GM18505 (cell line): ENCODE results near the gene CNRIP1.

Experiments
- ATAC-seq: cut with Tn5 transposase; IDR thresholded peaks from one replicate; pipeline ENCODE4 v1.9.1; 2021; ENCODE audit not compliant: unreplicated experiment
- POLR2A ChIP-seq: IDR thresholded peaks from 4 replicates; pipeline ENCODE4 v1.6.1; 2011; ENCODE audit warnings: borderline replicate concordance; ENCODE audit not compliant: insufficient read depth, insufficient read length; ENCODE audit errors: extremely low read depth

Gene CNRIP1

GRCh38 chr2:68292108-68292710, 27.5 kb downstream of the CNRIP1 start:
- no peak for TF ChIP-seq POLR2A
- ATAC-seq, result no peak

DNA sequence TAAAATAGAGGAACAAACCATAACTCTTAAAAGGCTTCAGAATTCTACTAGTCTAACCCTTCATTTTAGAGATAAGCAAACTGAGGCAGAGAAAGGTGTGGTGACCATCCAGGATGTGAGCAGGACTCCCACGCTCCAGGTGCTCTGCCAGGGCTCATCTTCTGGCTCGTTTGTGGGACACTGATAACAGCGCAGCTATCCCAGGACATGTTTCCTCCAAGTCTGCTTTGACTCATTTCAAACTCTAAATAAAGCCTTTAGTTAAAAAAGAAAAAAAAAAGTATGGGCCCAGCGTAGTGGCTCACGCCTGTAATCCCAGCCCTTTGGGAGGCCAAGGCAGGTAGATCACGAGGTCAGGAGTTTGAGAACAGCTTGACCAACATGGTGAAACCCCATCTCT, 28.4 kb downstream of the CNRIP1 start:
- TF ChIP-seq POLR2A, result no peak
- no peak for ATAC-seq

- ATAC-seq, result no peak
- no peak for TF ChIP-seq POLR2A
These were observed 28.8 kb downstream of the CNRIP1 start for GRCh38 chr2:68290901-68291300.

DNA sequence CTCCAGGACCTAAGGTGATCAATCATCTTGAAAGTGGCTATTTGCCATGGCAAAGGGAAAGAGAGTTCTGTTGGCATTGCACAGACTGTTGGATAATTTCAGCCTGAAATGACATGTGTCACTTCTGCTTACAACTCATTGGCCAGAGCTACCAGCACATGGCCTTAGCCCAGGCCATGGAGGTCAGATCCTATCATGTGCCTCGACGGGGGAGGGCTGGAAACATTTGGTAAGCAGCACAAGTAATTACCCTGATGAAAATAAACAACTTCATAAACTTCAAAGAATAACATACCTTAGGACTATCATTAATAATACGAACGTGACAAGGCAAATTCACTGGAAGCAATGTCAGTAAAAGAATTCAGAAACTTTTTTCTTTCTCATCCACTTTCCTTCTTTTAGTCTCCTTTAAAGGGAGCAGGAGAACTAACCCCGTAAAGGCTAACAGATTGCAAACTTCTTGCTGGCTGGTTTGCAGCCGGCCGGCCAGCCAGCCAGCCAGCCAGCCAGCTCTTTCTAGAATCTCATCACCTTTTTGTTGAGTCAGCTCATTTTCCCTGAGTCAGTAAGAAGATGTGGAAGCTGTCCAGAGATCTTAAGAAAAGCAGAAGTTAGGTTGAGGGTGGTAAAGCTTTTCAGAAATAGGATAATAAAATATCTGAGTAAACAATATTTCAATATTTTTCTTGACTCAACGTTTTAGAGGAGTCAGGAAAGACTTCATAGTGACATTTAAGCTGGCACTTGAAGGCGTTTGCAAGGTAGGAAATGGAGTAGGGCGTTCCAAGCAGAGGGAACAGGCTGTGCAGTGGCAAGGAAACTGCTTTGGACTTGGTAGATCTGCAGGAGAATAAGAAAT, 31.9 kb downstream of the CNRIP1 start:
- no peak for ATAC-seq
- no peak for TF ChIP-seq POLR2A

GRCh38 chr2:68284896-68285295, 34.9 kb downstream of the CNRIP1 start:
- TF ChIP-seq POLR2A, result no peak
- no peak for ATAC-seq

- no peak for ATAC-seq
- no peak for TF ChIP-seq POLR2A
These were observed 36.3 kb downstream of the CNRIP1 start for GRCh38 chr2:68283419-68283812.

GRCh38 chr2:68282811-68283418, 36.8 kb downstream of the CNRIP1 start:
- no peak for TF ChIP-seq POLR2A
- ATAC-seq, result no peak

GRCh38 chr2:68280796-68281195, 39.0 kb downstream of the CNRIP1 start:
- no peak for TF ChIP-seq POLR2A
- no peak for ATAC-seq

DNA sequence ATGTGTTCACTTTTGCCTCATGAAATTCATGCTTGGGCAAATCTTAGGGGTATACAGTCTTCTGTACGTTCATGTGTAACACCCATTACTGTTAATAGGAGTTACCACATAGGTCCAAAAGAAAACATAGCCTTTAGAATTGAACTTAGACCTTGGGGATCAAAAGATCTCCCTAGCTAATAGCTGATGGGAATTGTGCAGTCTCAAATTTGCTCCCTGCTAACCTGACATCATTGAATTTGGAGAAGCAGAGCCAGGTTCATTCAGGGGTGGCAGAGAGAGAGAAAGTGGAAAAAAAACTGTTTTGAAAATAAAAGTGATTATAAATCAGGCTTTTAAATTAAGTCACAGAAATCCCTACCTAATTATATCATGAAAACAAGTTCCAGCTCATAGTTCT, 39.4 kb downstream of the CNRIP1 start:
- no peak for TF ChIP-seq POLR2A
- ATAC-seq, result no peak

GRCh38 chr2:68279691-68280090, 40.1 kb downstream of the CNRIP1 start:
- ATAC-seq, result no peak

DNA sequence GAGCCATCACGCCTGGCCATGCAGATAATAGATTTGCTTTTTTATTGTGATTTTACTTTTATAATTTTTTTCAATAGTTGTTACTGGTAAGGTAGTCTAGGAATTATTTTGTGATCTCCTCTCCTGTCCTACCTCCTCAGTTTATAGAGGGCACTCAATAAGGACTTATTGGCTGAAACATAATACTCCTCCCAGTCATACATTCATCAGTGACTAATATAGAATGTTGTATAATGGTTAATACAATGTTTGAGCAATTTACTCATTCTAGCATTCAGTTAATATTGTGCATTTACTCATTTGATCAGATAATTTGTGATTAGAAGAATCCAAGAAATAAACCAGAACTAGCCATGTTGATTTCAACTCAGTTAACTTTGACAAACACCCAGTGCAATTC, 41.6 kb downstream of the CNRIP1 start:
- TF ChIP-seq POLR2A, result no peak
- ATAC-seq, result no peak

More at GRCh38 chr2:68279691-68280090, 40.1 kb downstream of the CNRIP1 start:
- TF ChIP-seq POLR2A, result no peak

- no peak for ATAC-seq
- no peak for TF ChIP-seq POLR2A
These were observed 45.7 kb downstream of the CNRIP1 start for GRCh38 chr2:68274022-68274421.

DNA sequence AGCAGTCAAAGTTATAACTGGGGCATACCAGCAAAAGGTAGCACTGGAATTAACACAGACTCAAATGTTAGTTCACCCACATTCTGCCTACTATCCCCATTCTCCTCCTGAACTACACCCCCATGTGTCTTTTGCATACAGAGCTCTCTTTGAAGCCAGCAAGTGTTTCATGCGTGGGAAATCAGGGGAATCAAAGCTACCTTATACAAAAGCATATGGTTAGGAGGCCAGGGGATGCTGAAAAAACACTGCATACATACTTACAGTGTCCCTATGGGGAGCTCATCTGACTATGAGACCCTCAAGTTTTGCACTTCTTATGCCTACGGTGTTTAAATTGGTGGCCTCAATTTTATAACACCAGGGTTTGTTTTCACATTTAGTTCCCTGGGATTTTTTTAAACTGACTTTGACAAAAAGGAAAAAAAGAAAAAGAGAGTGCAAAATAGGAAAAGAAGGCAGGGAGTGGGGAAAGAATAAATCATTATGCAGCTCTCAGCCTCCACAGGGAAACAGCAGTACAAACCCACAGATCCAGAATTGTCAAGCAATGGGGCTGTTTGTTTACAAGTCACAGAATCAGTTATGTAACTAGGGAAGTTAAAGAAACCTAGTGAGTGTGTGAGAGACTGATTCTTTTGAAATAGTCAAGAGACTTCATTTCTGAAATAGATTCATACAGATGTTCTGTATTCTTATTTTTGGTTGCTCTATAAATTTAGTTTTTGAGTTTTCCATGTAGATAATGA, 47.3 kb downstream of the CNRIP1 start:
- no peak for TF ChIP-seq POLR2A

DNA sequence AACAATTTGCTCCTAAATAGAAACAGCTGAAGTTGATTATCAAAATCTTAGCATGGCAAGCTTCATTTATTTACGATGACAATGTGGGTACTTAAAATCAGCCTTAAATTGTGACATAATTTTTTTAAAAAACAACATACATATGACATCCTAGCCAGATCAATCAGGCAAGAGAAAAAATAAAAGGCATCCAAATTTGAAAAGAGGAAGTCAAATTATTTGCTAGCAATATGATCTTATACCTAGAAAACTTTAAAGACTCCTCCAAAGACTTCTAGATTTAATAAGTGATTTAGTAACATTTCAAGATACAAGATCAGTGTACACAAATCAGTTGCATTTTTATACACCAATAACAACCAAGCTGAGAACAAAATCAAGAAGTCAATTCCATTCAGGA, 53.1 kb downstream of the CNRIP1 start:
- no peak for TF ChIP-seq POLR2A

More for the DNA sequence above, 47.3 kb downstream of the CNRIP1 start:
- no peak for ATAC-seq

GRCh38 chr2:68263632-68264031, 56.1 kb downstream of the CNRIP1 start:
- TF ChIP-seq POLR2A, result no peak
- no peak for ATAC-seq

More for the DNA sequence above, 53.1 kb downstream of the CNRIP1 start:
- ATAC-seq, result no peak
